Fibroblast of lung (primary cell): ENCODE data around the gene FGFR2.
"Not testable (repeated sequence)": the region's sequence is repeated elsewhere in the genome, so short reads cannot be mapped to it uniquely, and the experiment has no call there.

ENCODE experiments used
- CTCF ChIP-seq, 2 donors: IDR thresholded peaks in 1 of 2; conservative IDR thresholded peaks in 1 of 2; 1 replicate in 1 of 2; 2 replicates in 1 of 2; pipeline ENCODE4 v1.5.1; 2011 to 2012; ENCODE audit warnings: low read length in 2 of 2, control low read depth in 1 of 2, inconsistent platforms in 1 of 2, low read depth in 1 of 2, mild to moderate bottlenecking in 1 of 2
- EZH2 ChIP-seq: IDR thresholded peaks from 2 replicates; pipeline ENCODE4 v1.5.1; 2012; ENCODE audit warnings: low read length, control low read depth, mild to moderate bottlenecking; ENCODE audit errors: missing control alignments

GRCh38 chr10:121520526-121520925 is 77.7 kb downstream of the FGFR2 start:
- TF ChIP-seq CTCF (conservative IDR thresholded peaks at IDR 0.05 in 1 of 2, IDR thresholded peaks at IDR 0.05 in 1 of 2; ENCODE audit: low read depth in 1 of 2, low read length in 2 of 2); EZH2: not testable (repeated sequence)
